Osteoblast (primary cell): ENCODE data around the gene PAQR8. TPM values are rescaled to one million over a fixed set of nuclear protein-coding genes. Genes with fewer than 3 reads are reported as not detected.

Experiments used
- DNase-seq: peaks from one replicate; pipeline ENCODE4 v3.0.0; 2011; ENCODE audit warnings: low spot score, mixed read lengths; ENCODE audit not compliant: insufficient read length; ENCODE audit errors: missing footprints
- H2AFZ ChIP-seq: 2 replicates; pipeline ENCODE4 v1.6.0; 2011; ENCODE audit warnings: mild to moderate bottlenecking, low read length
- H3K27ac ChIP-seq: 2 replicates; pipeline ENCODE4 v1.5.1; 2011; ENCODE audit warnings: mild to moderate bottlenecking, low read depth, low read length, moderate library complexity
- H3K27me3 ChIP-seq: 2 replicates; pipeline ENCODE4 v1.6.0; 2012; ENCODE audit warnings: mild to moderate bottlenecking, control low read depth, inconsistent platforms, low read length, moderate library complexity; ENCODE audit not compliant: insufficient read depth
- H3K36me3 ChIP-seq: 2 replicates; pipeline ENCODE4 v1.5.1; 2011; ENCODE audit warnings: mild to moderate bottlenecking, low read length, control low read depth, moderate library complexity; ENCODE audit not compliant: insufficient read depth
- H3K4me1 ChIP-seq: 2 replicates; pipeline ENCODE4 v1.5.1; 2011; ENCODE audit warnings: mild to moderate bottlenecking, low read length, control low read depth, moderate library complexity; ENCODE audit not compliant: insufficient read depth
- H3K4me2 ChIP-seq: 2 replicates; pipeline ENCODE4 v1.6.0; 2011; ENCODE audit warnings: mild to moderate bottlenecking, low read length; ENCODE audit not compliant: insufficient read depth
- H3K4me3 ChIP-seq: fragments of 200-600 bp; sonication (generic); 3 replicates; pipeline ENCODE4 v1.5.1; 2012; ENCODE audit warnings: mild to moderate bottlenecking, low read length, inconsistent platforms; ENCODE audit not compliant: insufficient read depth
- H3K79me2 ChIP-seq: 2 replicates; pipeline ENCODE4 v1.6.0; 2012; ENCODE audit warnings: mild to moderate bottlenecking, low read length, control low read depth, inconsistent platforms; ENCODE audit not compliant: insufficient read depth
- H3K9me3 ChIP-seq: 2 replicates; pipeline ENCODE4 v1.5.1; 2011; ENCODE audit warnings: low read depth, low read length, control low read depth
- H4K20me1 ChIP-seq: 2 replicates; pipeline ENCODE4 v1.6.0; 2012; ENCODE audit warnings: mild to moderate bottlenecking, low read length, control low read depth; ENCODE audit not compliant: insufficient read depth
- CTCF ChIP-seq: IDR thresholded peaks from 2 replicates; pipeline ENCODE4 v1.5.1; 2011; ENCODE audit warnings: mild to moderate bottlenecking, low read depth, low read length, moderate library complexity; ENCODE audit errors: extremely low read depth
- total RNA-seq: library from RNA; depleted of rRNA; stranded (reverse); fragments of >200 nt; gene quantifications from 2 replicates; pipeline ENCODE4 v1.2.3, GENCODE V29; 2012

PAQR8 gene
- total RNA-seq, 1 donor: 3.6 TPM

DNA sequence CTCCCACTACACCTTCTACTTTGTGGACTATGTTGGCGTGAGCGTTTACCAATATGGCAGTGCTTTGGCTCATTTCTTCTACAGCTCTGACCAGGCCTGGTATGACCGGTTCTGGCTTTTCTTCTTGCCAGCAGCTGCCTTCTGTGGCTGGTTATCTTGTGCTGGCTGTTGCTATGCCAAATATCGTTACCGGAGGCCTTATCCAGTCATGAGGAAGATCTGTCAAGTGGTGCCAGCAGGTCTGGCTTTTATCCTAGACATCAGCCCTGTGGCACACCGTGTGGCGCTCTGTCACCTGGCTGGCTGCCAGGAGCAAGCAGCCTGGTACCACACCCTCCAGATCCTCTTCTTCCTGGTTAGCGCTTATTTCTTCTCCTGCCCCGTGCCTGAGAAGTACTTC, 41.7 kb downstream of the PAQR8 start:
- Histone ChIP-seq H3K9me3 (no peaks in the 10 kb centered on the region), H3K4me2 (no peak overlapping the region), H3K36me3 (no peaks in the 10 kb centered on the region), H3K4me3 (no peak overlapping the region), H3K79me2 (peaks cover 2% of the 10 kb centered on the region), H2AFZ (no peak overlapping the region), H3K4me1 (peaks cover 4% of the 10 kb centered on the region), H3K27ac (no peak overlapping the region), H3K27me3 (no peaks in the 10 kb centered on the region), H4K20me1 (no peaks in the 10 kb centered on the region)
- no peak for TF ChIP-seq CTCF
- no peak for DNase-seq

DNA sequence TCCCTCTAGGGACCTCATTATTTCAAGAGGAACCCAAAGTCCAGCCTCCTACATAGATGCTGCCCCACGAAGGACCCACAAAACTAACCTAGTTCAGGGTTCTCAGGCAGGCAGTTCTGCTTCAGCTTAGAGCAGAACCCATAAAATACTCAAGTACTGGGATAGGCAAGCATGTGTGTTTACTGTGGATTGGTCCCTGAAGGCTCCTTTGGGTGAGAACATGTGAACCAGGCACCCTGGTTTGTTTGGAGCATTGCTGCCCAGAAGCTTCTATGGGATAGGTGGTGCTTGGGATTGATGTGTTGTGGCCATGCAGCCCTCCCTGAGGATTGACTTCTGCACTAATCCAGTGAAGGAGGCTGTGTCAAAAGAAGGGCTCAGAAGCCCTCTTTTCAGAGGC, 43.3 kb downstream of the PAQR8 start:
- Histone ChIP-seq H3K27me3 (no peaks in the 10 kb centered on the region), H3K79me2 (peaks cover 4% of the 10 kb centered on the region), H3K4me2 (no peak overlapping the region), H3K4me3 (no peak overlapping the region), H3K27ac (no peak overlapping the region), H3K4me1 (peaks cover 10% of the 10 kb centered on the region), H3K36me3 (no peaks in the 10 kb centered on the region), H4K20me1 (no peaks in the 10 kb centered on the region), H3K9me3 (no peaks in the 10 kb centered on the region), H2AFZ (no peak overlapping the region)
- TF ChIP-seq CTCF: no peak
- no peak for DNase-seq

DNA sequence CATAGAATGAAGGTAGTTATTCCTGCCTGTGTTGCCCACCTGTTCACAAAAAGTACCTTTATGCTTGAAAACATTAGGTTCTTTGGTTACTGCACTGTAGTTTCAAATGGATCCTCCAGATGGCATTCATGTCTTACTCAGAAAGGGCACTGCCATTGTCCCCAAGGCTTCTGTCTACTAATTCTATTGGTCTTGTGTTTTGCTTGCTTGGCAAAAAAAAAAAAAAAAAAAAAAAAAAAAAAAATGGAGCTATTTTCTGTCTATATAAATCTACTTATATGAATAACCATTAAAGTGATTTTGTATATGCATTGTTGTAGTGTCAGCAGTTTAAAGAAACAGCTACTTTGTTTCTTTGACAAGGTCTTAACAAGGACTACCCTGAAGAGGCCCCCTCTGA, 45.5 kb downstream of the PAQR8 start:
- peak; percentile 80 for DNase-seq
- Histone ChIP-seq H3K79me2 (peaks cover 4% of the 10 kb centered on the region), H3K9me3 (no peaks in the 10 kb centered on the region), H3K4me3 (no peak overlapping the region), H3K4me2 (no peak overlapping the region), H3K4me1 (peaks cover 23% of the 10 kb centered on the region), H3K27ac (no peak overlapping the region), H4K20me1 (no peaks in the 10 kb centered on the region), H3K36me3 (no peaks in the 10 kb centered on the region), H3K27me3 (no peaks in the 10 kb centered on the region), H2AFZ (no peak overlapping the region)
- peak; percentile 62 for TF ChIP-seq CTCF

- peak; percentile 83 for DNase-seq
- H3K27ac ChIP-seq: peak overlapping the region; percentile 30
- H4K20me1 ChIP-seq: no peaks in the 10 kb centered on the region
Observed at GRCh38 chr6:52409499-52409898, 47.5 kb downstream of the PAQR8 start.

More at GRCh38 chr6:52409499-52409898, 47.5 kb downstream of the PAQR8 start:
- Histone ChIP-seq H3K4me2 (no peak overlapping the region), H3K9me3 (no peaks in the 10 kb centered on the region), H3K4me1 (peaks cover 23% of the 10 kb centered on the region), H3K36me3 (no peaks in the 10 kb centered on the region), H3K27me3 (no peaks in the 10 kb centered on the region), H2AFZ (no peak overlapping the region), H3K4me3 (no peak overlapping the region), H3K79me2 (peaks cover 4% of the 10 kb centered on the region)
- TF ChIP-seq CTCF: no peak
